ENCODE data around the gene DPM2. TPM values are rescaled to one million over a fixed set of nuclear protein-coding genes. Genes with fewer than 3 reads are reported as not detected.

Gene DPM2
- total RNA-seq, 2 donors from 2014 or later, result 23.3 to 26.2 TPM

- ATAC-seq (no peak), DNase-seq (no peak)
- no peaks in the 10 kb centered on the region for H3K27me3 Mint-ChIP-seq
- no peak overlapping the region for H3K27ac Mint-ChIP-seq
- no peak overlapping the region for H3K4me3 Mint-ChIP-seq
- no peaks in the 10 kb centered on the region for H3K9me3 ChIP-seq (ENCODE audit: control insufficient read depth, low read length, poor library complexity, severe bottlenecking)
- H3K4me1 Mint-ChIP-seq, result peaks cover 13% of the 10 kb centered on the region
- H3K36me3 Mint-ChIP-seq (ENCODE audit: low read depth), result peaks cover 11% of the 10 kb centered on the region
Measured at GRCh38 chr9:127896395-127897192, 41.1 kb downstream of the DPM2 start.

- Mint-ChIP-seq H3K4me1 (peaks cover 15% of the 10 kb centered on the region), H3K27ac (no peak overlapping the region), H3K27me3 (no peaks in the 10 kb centered on the region), H3K4me3 (no peak overlapping the region), H3K36me3 (ENCODE audit: low read depth) (peaks cover 14% of the 10 kb centered on the region)
- DNase-seq, result no peak
- ATAC-seq, result no peak
- H3K9me3 ChIP-seq (ENCODE audit: control insufficient read depth, low read length, poor library complexity, severe bottlenecking), result no peaks in the 10 kb centered on the region
Measured at GRCh38 chr9:127895811-127896210, 41.8 kb downstream of the DPM2 start.

GRCh38 chr9:127893392-127893791, 44.3 kb downstream of the DPM2 start:
- Mint-ChIP-seq H3K4me3 (no peak overlapping the region), H3K27me3 (no peaks in the 10 kb centered on the region), H3K4me1 (peaks cover 12% of the 10 kb centered on the region), H3K36me3 (ENCODE audit: low read depth) (peaks cover 14% of the 10 kb centered on the region), H3K27ac (no peak overlapping the region)
- H3K9me3 ChIP-seq (ENCODE audit: control insufficient read depth, low read length, poor library complexity, severe bottlenecking), result no peaks in the 10 kb centered on the region
- no peak for ATAC-seq
- no peak for DNase-seq

- no peak for ATAC-seq
- H3K27me3 Mint-ChIP-seq, result no peaks in the 10 kb centered on the region
- H3K9me3 ChIP-seq (ENCODE audit: control insufficient read depth, low read length, poor library complexity, severe bottlenecking), result no peaks in the 10 kb centered on the region
- H3K36me3 Mint-ChIP-seq (ENCODE audit: low read depth), result peaks cover 14% of the 10 kb centered on the region
- DNase-seq, result no peak
- H3K27ac Mint-ChIP-seq, result peak overlapping the region; percentile 5
- H3K4me3 Mint-ChIP-seq, result no peak overlapping the region
- peaks cover 9% of the 10 kb centered on the region for H3K4me1 Mint-ChIP-seq
Measured at GRCh38 chr9:127892831-127893230, 44.8 kb downstream of the DPM2 start.

- peaks cover 8% of the 10 kb centered on the region for H3K36me3 Mint-ChIP-seq (ENCODE audit: low read depth)
- H3K27ac Mint-ChIP-seq, result no peak overlapping the region
- H3K27me3 Mint-ChIP-seq, result no peaks in the 10 kb centered on the region
- peaks cover 4% of the 10 kb centered on the region for H3K4me1 Mint-ChIP-seq
- no peaks in the 10 kb centered on the region for H3K9me3 ChIP-seq (ENCODE audit: control insufficient read depth, low read length, poor library complexity, severe bottlenecking)
- no peak for ATAC-seq
- no peak for DNase-seq
- no peak overlapping the region for H3K4me3 Mint-ChIP-seq
Measured at GRCh38 chr9:127890053-127890452, 47.6 kb downstream of the DPM2 start.

- H3K9me3 ChIP-seq (ENCODE audit: control insufficient read depth, low read length, poor library complexity, severe bottlenecking), result no peaks in the 10 kb centered on the region
- ATAC-seq (peak; percentile 44), DNase-seq (no peak)
- no peak overlapping the region for H3K27ac Mint-ChIP-seq
- no peak overlapping the region for H3K4me3 Mint-ChIP-seq
- H3K4me1 Mint-ChIP-seq, result peaks cover 15% of the 10 kb centered on the region
- H3K27me3 Mint-ChIP-seq, result no peaks in the 10 kb centered on the region
- H3K36me3 Mint-ChIP-seq (ENCODE audit: low read depth), result peaks cover 2% of the 10 kb centered on the region
Measured at GRCh38 chr9:127887792-127888191, 49.9 kb downstream of the DPM2 start.

- Mint-ChIP-seq H3K36me3 (ENCODE audit: low read depth) (peaks cover 2% of the 10 kb centered on the region), H3K27ac (peak overlapping the region; percentile 16), H3K27me3 (no peaks in the 10 kb centered on the region), H3K4me1 (peaks cover 15% of the 10 kb centered on the region), H3K4me3 (no peak overlapping the region)
- no peak for DNase-seq
- ATAC-seq, result no peak
- no peaks in the 10 kb centered on the region for H3K9me3 ChIP-seq (ENCODE audit: control insufficient read depth, low read length, poor library complexity, severe bottlenecking)
Measured at GRCh38 chr9:127886401-127886972, 51.2 kb downstream of the DPM2 start.

- Mint-ChIP-seq H3K27me3 (no peaks in the 10 kb centered on the region), H3K4me3 (no peak overlapping the region), H3K36me3 (ENCODE audit: low read depth) (no peaks in the 10 kb centered on the region), H3K4me1 (peaks cover 11% of the 10 kb centered on the region), H3K27ac (peak overlapping the region; percentile 83)
- DNase-seq (no peak), ATAC-seq (no peak)
- no peaks in the 10 kb centered on the region for H3K9me3 ChIP-seq (ENCODE audit: control insufficient read depth, low read length, poor library complexity, severe bottlenecking)
Measured at GRCh38 chr9:127885508-127886281, 52.0 kb downstream of the DPM2 start.

Other genes starting within 250 kb of the DPM2 start
- gene CFAP157, start 230.9 kb downstream of the DPM2 start, total RNA-seq, result under 1 TPM in 1 of 2 donors, not detected in 1; 0.27 TPM
- 1 to 10 TPM; 6.6 to 6.7 TPM for gene PTRH1, start 222.2 kb downstream of the DPM2 start, total RNA-seq
- 1 to 10 TPM; 3.7 to 4.3 TPM for gene TTC16, start 221.8 kb downstream of the DPM2 start, total RNA-seq
- gene TOR2A, start 202.6 kb downstream of the DPM2 start, total RNA-seq, result 10 to 100 TPM in 1 of 2 donors, 1 to 10 TPM in 1; 9.4 to 10.5 TPM
- 10 to 100 TPM; 15.9 to 27.2 TPM for gene SH2D3C, start 159.2 kb downstream of the DPM2 start, total RNA-seq
- 100 to 1,000 TPM; 107 to 123 TPM for gene CDK9, start 151.8 kb downstream of the DPM2 start, total RNA-seq
- gene FPGS, start 135.0 kb downstream of the DPM2 start, total RNA-seq, result 10 to 100 TPM; 71.2 to 80.6 TPM
- 1 to 10 TPM; 3.2 to 6.4 TPM for gene ENG, start 83.2 kb downstream of the DPM2 start, total RNA-seq
- gene AK1, start 60.2 kb downstream of the DPM2 start, total RNA-seq, result 10 to 100 TPM; 35.9 to 66.5 TPM
- gene ST6GALNAC6, start 38.3 kb downstream of the DPM2 start, total RNA-seq, result 100 to 1,000 TPM in 1 of 2 donors, 10 to 100 TPM in 1; 74.5 to 108 TPM
- 10 to 100 TPM; 18.5 to 22.1 TPM for gene ST6GALNAC4, start 20.8 kb downstream of the DPM2 start, total RNA-seq
- gene PIP5KL1, start 7.1 kb downstream of the DPM2 start, total RNA-seq, result 1 to 10 TPM; 2.1 to 2.3 TPM
- 100 to 1,000 TPM; 254 to 268 TPM for gene EEIG1, start 43.1 kb upstream of the DPM2 start, total RNA-seq
- gene NAIF1, start 129.5 kb upstream of the DPM2 start, total RNA-seq, result 10 to 100 TPM; 11.6 to 15.2 TPM
- gene SLC25A25, start 130.4 kb upstream of the DPM2 start, total RNA-seq, result 10 to 100 TPM; 16.3 to 20.4 TPM
- gene PTGES2, start 189.9 kb upstream of the DPM2 start, total RNA-seq, result 10 to 100 TPM; 46.4 to 58.2 TPM
- gene LCN2, start 211.6 kb upstream of the DPM2 start, total RNA-seq, result 1 to 10 TPM in 1 of 2 donors, not detected in 1; 9.3 TPM
- gene BBLN, start 222.4 kb upstream of the DPM2 start, total RNA-seq, result 10 to 100 TPM; 71.0 to 87.9 TPM